WTC11 (cell line): ENCODE data around the gene ZNF212.

Experiments
- HMGXB4 ChIP-seq: sonication (generic); formaldehyde crosslinking; IDR thresholded peaks from 2 replicates; pipeline ENCODE4 v1.8.1; 2023; ENCODE audit warnings: mild to moderate bottlenecking, moderate library complexity, missing genetic modification reagents
- IRF2 ChIP-seq: sonication (generic); formaldehyde crosslinking; IDR thresholded peaks from 2 replicates; pipeline ENCODE4 v1.8.0; 2022; ENCODE audit warnings: low read depth, missing genetic modification reagents, borderline replicate concordance
- JUN ChIP-seq: sonication (generic); formaldehyde crosslinking; IDR thresholded peaks from 2 replicates; pipeline ENCODE4 v1.8.0; 2023; ENCODE audit warnings: mild to moderate bottlenecking, missing genetic modification reagents
- NFE2L1 ChIP-seq: sonication (generic); formaldehyde crosslinking; IDR thresholded peaks from 2 replicates; pipeline ENCODE4 v1.8.1; 2023; ENCODE audit warnings: missing genetic modification reagents
- PRDM15 ChIP-seq: sonication (generic); formaldehyde crosslinking; IDR thresholded peaks from 2 replicates; pipeline ENCODE4 v1.8.0; 2022; ENCODE audit warnings: missing genetic modification reagents
- USF1 ChIP-seq: sonication (generic); formaldehyde crosslinking; IDR thresholded peaks from 2 replicates; pipeline ENCODE4 v1.8.0; 2022; ENCODE audit warnings: mild to moderate bottlenecking, missing genetic modification reagents

- TF ChIP-seq HMGXB4 (CRISPR knock-in tag): no peak
- TF ChIP-seq PRDM15: no peak
- no peak for TF ChIP-seq JUN (CRISPR knock-in tag)
- TF ChIP-seq NFE2L1 (CRISPR knock-in tag): no peak
- TF ChIP-seq IRF2 (CRISPR knock-in tag): no peak
- TF ChIP-seq USF1: no peak
Measured at GRCh38 chr7:149217570-149217969, 21.9 kb upstream of the ZNF212 start.
